OCI-LY1 (cell line): Measurements from ENCODE around the gene MYH14.

Experiments used
- EZH2 ChIP-seq: fragments of 200-600 bp; sonication (generic), shearing (Covaris generic); IDR thresholded peaks from 2 replicates; pipeline ENCODE4 v1.8.0; 2017; ENCODE audit warnings: borderline replicate concordance, mixed run types, mild to moderate bottlenecking, antibody characterized with exemption, low read length, moderate library complexity, mixed read lengths
- TF ChIP-seq, protein P1 (sequence below): fragments of 200-600 bp; sonication (generic), shearing (Covaris generic); IDR thresholded peaks from 2 replicates; pipeline ENCODE4 v1.5.1; 2017; ENCODE audit warnings: mild to moderate bottlenecking, antibody characterized with exemption, low read length, moderate library complexity, mixed read lengths

GRCh38 chr19:50288954-50289353 is 85.5 kb downstream of the MYH14 start:
- TF ChIP-seq, protein P1, sequence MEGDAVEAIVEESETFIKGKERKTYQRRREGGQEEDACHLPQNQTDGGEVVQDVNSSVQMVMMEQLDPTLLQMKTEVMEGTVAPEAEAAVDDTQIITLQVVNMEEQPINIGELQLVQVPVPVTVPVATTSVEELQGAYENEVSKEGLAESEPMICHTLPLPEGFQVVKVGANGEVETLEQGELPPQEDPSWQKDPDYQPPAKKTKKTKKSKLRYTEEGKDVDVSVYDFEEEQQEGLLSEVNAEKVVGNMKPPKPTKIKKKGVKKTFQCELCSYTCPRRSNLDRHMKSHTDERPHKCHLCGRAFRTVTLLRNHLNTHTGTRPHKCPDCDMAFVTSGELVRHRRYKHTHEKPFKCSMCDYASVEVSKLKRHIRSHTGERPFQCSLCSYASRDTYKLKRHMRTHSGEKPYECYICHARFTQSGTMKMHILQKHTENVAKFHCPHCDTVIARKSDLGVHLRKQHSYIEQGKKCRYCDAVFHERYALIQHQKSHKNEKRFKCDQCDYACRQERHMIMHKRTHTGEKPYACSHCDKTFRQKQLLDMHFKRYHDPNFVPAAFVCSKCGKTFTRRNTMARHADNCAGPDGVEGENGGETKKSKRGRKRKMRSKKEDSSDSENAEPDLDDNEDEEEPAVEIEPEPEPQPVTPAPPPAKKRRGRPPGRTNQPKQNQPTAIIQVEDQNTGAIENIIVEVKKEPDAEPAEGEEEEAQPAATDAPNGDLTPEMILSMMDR = no peak
- no peak for TF ChIP-seq EZH2
